KMS-11 (cell line): ENCODE measurements around the gene ZBTB45.

Experiments used
- H2AFZ ChIP-seq: fragments of 200-600 bp; sonication (generic); 2 replicates; pipeline ENCODE4 v1.6.1; 2016; ENCODE audit warnings: antibody characterized with exemption, mixed run types, low read depth
- H3K27ac ChIP-seq: fragments of 200-600 bp; sonication (generic); 2 replicates; pipeline ENCODE4 v1.6.1; 2016; ENCODE audit warnings: mild to moderate bottlenecking, mixed run types
- H3K27me3 ChIP-seq: fragments of 200-600 bp; sonication (generic); 2 replicates; pipeline ENCODE4 v1.6.1; 2017; ENCODE audit warnings: mild to moderate bottlenecking, low read depth, mixed run types, moderate library complexity; ENCODE audit not compliant: insufficient read depth
- H3K36me3 ChIP-seq: fragments of 200-600 bp; sonication (generic); 2 replicates; pipeline ENCODE4 v1.6.1; 2017; ENCODE audit warnings: mild to moderate bottlenecking, mixed run types; ENCODE audit not compliant: insufficient read depth
- H3K4me1 ChIP-seq: fragments of 200-600 bp; sonication (generic); 2 replicates; pipeline ENCODE4 v1.6.1; 2016; ENCODE audit warnings: mild to moderate bottlenecking, low read depth, mixed run types; ENCODE audit not compliant: poor library complexity, severe bottlenecking
- H3K4me2 ChIP-seq: fragments of 200-600 bp; sonication (generic); 2 replicates; pipeline ENCODE4 v1.7.0; 2016; ENCODE audit warnings: mild to moderate bottlenecking, mixed run types
- H3K4me3 ChIP-seq: fragments of 200-600 bp; sonication (generic); IDR thresholded peaks from 2 replicates; pipeline ENCODE4 v1.6.1; 2017; ENCODE audit warnings: low read depth, low read length, mixed read lengths; ENCODE audit not compliant: insufficient read depth
- H3K79me2 ChIP-seq: fragments of 200-600 bp; sonication (generic); 2 replicates; pipeline ENCODE4 v1.6.1; 2016; ENCODE audit warnings: low read depth, mixed run types; ENCODE audit not compliant: insufficient read depth
- H3K9ac ChIP-seq: fragments of 200-600 bp; sonication (generic); 2 replicates; pipeline ENCODE4 v1.6.1; 2016; ENCODE audit warnings: mild to moderate bottlenecking, mixed run types
- H4K20me1 ChIP-seq: fragments of 200-600 bp; sonication (generic); 2 replicates; pipeline ENCODE4 v1.6.1; 2016; ENCODE audit warnings: mild to moderate bottlenecking, mixed run types; ENCODE audit not compliant: insufficient read depth
- TF ChIP-seq, protein P1 (sequence below): fragments of 200-600 bp; sonication (generic); conservative IDR thresholded peaks from 2 replicates; pipeline ENCODE4 v1.6.1; 2017; ENCODE audit warnings: low read depth, mild to moderate bottlenecking, antibody characterized with exemption, low read length, moderate library complexity, mixed read lengths

The ZBTB45 gene

DNA sequence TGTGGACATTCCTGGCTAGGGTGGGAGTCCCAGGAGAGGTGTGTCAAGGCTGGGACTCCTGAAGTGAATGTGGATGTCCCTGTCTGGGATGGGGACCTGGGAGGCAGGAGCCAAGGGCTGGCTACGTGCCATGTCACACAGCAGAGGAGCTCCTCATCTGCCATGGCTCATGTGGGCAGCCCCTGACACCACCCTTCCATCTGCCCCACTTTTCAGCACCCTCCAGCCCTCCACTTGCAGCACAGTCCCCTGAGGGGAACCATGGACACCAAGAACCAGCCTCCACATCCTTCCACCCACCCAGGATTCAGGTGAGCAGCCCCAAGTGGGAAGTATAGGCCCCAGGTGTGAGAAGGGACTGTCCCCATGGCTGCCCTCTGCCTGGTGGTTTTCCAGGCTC, 41.7 kb downstream of the ZBTB45 start:
- Histone ChIP-seq H3K79me2 (no peaks in the 10 kb centered on the region), H3K4me3 (no peak overlapping the region), H3K27me3 (no peaks in the 10 kb centered on the region), H3K4me2 (no peak overlapping the region), H3K9ac (no peak overlapping the region), H3K36me3 (no peaks in the 10 kb centered on the region), H3K4me1 (peaks cover 16% of the 10 kb centered on the region), H4K20me1 (no peaks in the 10 kb centered on the region), H3K27ac (no peak overlapping the region), H2AFZ (no peak overlapping the region)
- TF ChIP-seq, protein P1, sequence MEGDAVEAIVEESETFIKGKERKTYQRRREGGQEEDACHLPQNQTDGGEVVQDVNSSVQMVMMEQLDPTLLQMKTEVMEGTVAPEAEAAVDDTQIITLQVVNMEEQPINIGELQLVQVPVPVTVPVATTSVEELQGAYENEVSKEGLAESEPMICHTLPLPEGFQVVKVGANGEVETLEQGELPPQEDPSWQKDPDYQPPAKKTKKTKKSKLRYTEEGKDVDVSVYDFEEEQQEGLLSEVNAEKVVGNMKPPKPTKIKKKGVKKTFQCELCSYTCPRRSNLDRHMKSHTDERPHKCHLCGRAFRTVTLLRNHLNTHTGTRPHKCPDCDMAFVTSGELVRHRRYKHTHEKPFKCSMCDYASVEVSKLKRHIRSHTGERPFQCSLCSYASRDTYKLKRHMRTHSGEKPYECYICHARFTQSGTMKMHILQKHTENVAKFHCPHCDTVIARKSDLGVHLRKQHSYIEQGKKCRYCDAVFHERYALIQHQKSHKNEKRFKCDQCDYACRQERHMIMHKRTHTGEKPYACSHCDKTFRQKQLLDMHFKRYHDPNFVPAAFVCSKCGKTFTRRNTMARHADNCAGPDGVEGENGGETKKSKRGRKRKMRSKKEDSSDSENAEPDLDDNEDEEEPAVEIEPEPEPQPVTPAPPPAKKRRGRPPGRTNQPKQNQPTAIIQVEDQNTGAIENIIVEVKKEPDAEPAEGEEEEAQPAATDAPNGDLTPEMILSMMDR: no peak

DNA sequence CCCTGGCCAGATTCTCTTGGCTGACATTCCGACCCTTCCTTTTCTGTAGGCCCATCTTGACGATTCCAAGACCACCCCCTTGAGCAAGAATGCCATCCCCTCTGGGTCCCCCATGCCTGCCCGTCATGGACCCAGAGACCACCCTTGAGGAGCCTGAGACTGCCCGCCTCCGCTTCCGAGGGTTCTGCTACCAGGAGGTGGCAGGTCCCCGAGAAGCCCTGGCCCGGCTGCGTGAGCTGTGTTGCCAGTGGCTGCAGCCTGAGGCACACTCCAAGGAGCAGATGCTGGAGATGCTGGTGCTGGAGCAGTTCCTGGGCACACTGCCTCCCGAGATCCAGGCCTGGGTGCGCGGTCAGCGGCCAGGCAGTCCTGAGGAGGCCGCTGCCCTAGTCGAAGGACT, 42.5 kb downstream of the ZBTB45 start:
- Histone ChIP-seq H3K27me3 (no peaks in the 10 kb centered on the region), H3K4me2 (peak overlapping the region; percentile 76), H3K4me1 (peaks cover 16% of the 10 kb centered on the region), H3K4me3 (no peak overlapping the region), H3K9ac (peak overlapping the region; percentile 49; the same call in 1 of the 2 replicates), H3K27ac (no peak overlapping the region), H3K79me2 (no peaks in the 10 kb centered on the region), H4K20me1 (no peaks in the 10 kb centered on the region), H2AFZ (no peak overlapping the region), H3K36me3 (peaks cover 4% of the 10 kb centered on the region; the same call in 1 of the 2 replicates)
- TF ChIP-seq, protein P1: no peak

DNA sequence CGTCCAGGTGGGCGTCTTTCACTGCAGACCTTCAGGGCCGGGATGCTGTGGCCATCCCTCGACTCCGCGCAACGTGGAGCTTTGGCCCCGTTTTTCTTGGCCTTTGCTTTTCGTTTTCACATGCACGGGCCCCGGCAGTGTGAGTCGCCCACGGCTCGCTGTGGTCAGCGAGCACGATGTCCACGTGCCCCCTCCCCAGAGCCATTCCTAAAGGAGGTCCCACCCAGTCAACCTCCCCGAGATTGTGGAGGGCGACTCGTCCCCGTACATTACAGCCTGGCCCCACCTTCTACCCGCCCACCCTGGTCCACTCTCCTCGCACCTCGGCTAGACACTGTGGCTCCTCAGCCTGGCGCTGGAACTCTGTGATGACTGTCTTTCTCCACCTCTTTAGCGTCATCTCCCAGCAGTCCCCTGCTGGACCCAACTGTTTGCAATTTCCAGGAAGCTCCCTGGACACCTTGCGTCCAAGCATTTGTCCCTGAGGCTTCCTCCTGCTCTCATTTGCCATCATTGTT, 43.1 kb downstream of the ZBTB45 start:
- peaks cover 5% of the 10 kb centered on the region; the same call in 1 of the 2 replicates for H3K36me3 ChIP-seq
- no peaks in the 10 kb centered on the region for H4K20me1 ChIP-seq
- peak overlapping the region; percentile 76 for H3K4me2 ChIP-seq
- H3K4me3 ChIP-seq: no peak overlapping the region
- no peaks in the 10 kb centered on the region for H3K79me2 ChIP-seq
- peak overlapping the region; percentile 49 for H3K9ac ChIP-seq
- H3K27ac ChIP-seq: peak overlapping the region; percentile 21
- no peaks in the 10 kb centered on the region for H3K27me3 ChIP-seq
- peak overlapping the region; percentile 66 for H2AFZ ChIP-seq
- H3K4me1 ChIP-seq: peaks cover 16% of the 10 kb centered on the region
- TF ChIP-seq, protein P1: no peak

DNA sequence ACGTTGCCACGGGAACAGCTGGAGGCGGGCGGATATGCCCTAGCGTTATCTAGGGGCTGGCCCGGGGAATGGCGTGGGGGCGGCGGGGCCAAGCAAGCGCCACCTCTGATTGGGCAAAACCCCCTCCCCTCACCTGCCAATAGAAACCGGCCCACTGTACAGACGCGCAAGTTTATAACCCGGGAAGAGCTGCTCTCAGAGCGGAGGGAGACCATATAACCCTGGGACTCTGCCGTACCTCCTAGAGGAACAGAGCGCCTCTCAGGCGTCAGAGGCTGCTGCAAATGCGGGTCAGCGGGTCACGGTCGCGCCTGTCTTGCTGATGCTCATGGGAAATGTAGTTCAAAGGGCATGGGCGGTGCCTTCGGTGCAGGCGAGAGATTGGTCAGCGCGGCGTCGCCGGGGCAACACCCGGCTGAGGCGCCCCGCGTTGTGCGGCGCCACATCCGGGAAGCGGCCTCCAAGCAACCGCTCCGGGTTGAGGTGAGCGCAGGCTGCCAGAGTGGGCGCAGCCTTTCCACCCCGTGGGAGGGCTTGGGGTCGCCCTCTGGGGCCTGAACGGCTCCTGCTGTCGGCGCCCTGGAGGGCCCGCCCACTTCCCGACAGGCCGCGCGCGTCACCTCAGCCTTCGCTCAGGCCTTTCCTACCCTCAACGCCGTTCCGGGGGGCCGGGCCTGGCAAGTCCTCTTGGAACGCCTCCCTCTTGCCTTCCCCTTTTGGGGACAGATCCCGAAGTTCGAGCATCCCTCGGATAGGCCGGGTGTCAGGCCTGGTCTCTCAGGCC, 43.7 kb downstream of the ZBTB45 start, which contains the start of gene ZNF446:
Gene ZNF446, plus strand, starts transcription at position 639 of the 784 bp plus-strand sequence. CDS start 867 bp downstream, outside the sequence.
- Histone ChIP-seq H3K9ac (peak within 1 kb of the TSS; percentile 49), H3K4me3 (no peak within 1 kb of the TSS), H3K27ac (peak within 1 kb of the TSS; percentile 21), H3K36me3 (peaks cover 5% of the 10 kb centered on the region; the same call in 1 of the 2 replicates), H3K27me3 (no peaks in the 10 kb centered on the region), H3K4me1 (peaks cover 16% of the 10 kb centered on the region), H4K20me1 (no peaks in the 10 kb centered on the region), H3K4me2 (peak within 1 kb of the TSS; percentile 76), H2AFZ (peak within 1 kb of the TSS; percentile 66), H3K79me2 (no peaks in the 10 kb centered on the region)
- TF ChIP-seq, protein P1: no peak
